Keratinocyte (primary cell): ENCODE measurements around the gene ALK. TPM values are rescaled to one million over a fixed set of nuclear protein-coding genes. Genes with fewer than 3 reads are reported as not detected.

Experiments used
- DNase-seq: peaks from one replicate; pipeline ENCODE4 v3.0.0-alpha.2; 2011; ENCODE audit warnings: low read depth, missing footprints, low spot score
- FAIRE-seq: peaks from 2 replicates; lab custom pipeline; 2011; peaks lifted over from hg19 to GRCh38; lab: Jason Lieb, UNC
- H2AFZ ChIP-seq: 2 replicates; pipeline ENCODE4 v1.6.0; 2012; ENCODE audit warnings: low read length, control low read depth, inconsistent platforms; ENCODE audit not compliant: control insufficient read depth
- H3K27ac ChIP-seq: 2 replicates; pipeline ENCODE4 v1.5.1; 2011; ENCODE audit warnings: low read length; ENCODE audit not compliant: control insufficient read depth, insufficient read depth
- H3K27me3 ChIP-seq: 3 replicates; pipeline ENCODE4 v1.6.0; 2011; ENCODE audit warnings: low read length; ENCODE audit not compliant: control insufficient read depth, insufficient read depth; ENCODE audit errors: extremely low read depth
- H3K36me3 ChIP-seq, 2 experiments: 2 replicates in 1 of 2; 3 replicates in 1 of 2; pipeline ENCODE4 v1.5.1; 2011; ENCODE audit warnings: low read length in 2 of 2, mild to moderate bottlenecking in 1 of 2; ENCODE audit not compliant: control insufficient read depth in 2 of 2, insufficient read depth in 2 of 2; ENCODE audit errors: extremely low read depth in 1 of 2
- H3K4me1 ChIP-seq: 3 replicates; pipeline ENCODE4 v1.5.1; 2011; ENCODE audit warnings: low read length; ENCODE audit not compliant: control insufficient read depth, insufficient read depth; ENCODE audit errors: extremely low read depth
- H3K4me2 ChIP-seq: 3 replicates; pipeline ENCODE4 v1.6.0; 2011; ENCODE audit warnings: low read depth, low read length; ENCODE audit not compliant: control insufficient read depth, insufficient read depth; ENCODE audit errors: extremely low read depth
- H3K4me3 ChIP-seq, 3 experiments: fragments of 200-600 bp in 1 of 3; sonication (generic) in 1 of 3; 2 replicates in 2 of 3; 3 replicates in 1 of 3; pipeline ENCODE4 v1.5.1; 2011 to 2016; ENCODE audit warnings: low read length in 3 of 3, mild to moderate bottlenecking in 3 of 3, control low read depth in 2 of 3, inconsistent platforms in 1 of 3, low read depth in 1 of 3, mixed read lengths in 1 of 3, mixed run types in 1 of 3, moderate library complexity in 1 of 3; ENCODE audit not compliant: control insufficient read depth in 2 of 3, insufficient read depth in 2 of 3; ENCODE audit errors: extremely low read depth in 1 of 3
- H3K79me2 ChIP-seq: 2 replicates; pipeline ENCODE4 v1.6.0; 2012; ENCODE audit warnings: low read length; ENCODE audit not compliant: control insufficient read depth, insufficient read depth
- H3K9ac ChIP-seq: 3 replicates; pipeline ENCODE4 v1.6.0; 2011; ENCODE audit warnings: low read length; ENCODE audit not compliant: control insufficient read depth, insufficient read depth; ENCODE audit errors: extremely low read depth
- H3K9me1 ChIP-seq: 3 replicates; pipeline ENCODE4 v1.6.0; 2011; ENCODE audit warnings: low read length; ENCODE audit not compliant: control insufficient read depth, insufficient read depth; ENCODE audit errors: extremely low read depth
- H3K9me3 ChIP-seq: 2 replicates; pipeline ENCODE4 v1.5.1; 2012; ENCODE audit warnings: low read depth, low read length; ENCODE audit not compliant: control insufficient read depth
- H4K20me1 ChIP-seq: 3 replicates; pipeline ENCODE4 v1.6.0; 2011; ENCODE audit warnings: low read length; ENCODE audit not compliant: control insufficient read depth, insufficient read depth; ENCODE audit errors: extremely low read depth
- EZH2 ChIP-seq: IDR thresholded peaks from one replicate; pipeline ENCODE4 v1.6.1; 2012; ENCODE audit warnings: inconsistent platforms, mild to moderate bottlenecking, low read length, moderate library complexity
- dilution Hi-C: fragments of 300-500 bp; cut with MboI; formaldehyde crosslinking; loops from one replicate; pipeline ENCODE4 v1.7.0; 2020; ENCODE audit warnings: low sequenced_read_pairs; ENCODE audit not compliant: extremely low pct_ligation_motif_present
- polyA plus RNA-seq, 5 experiments: library from polyadenylated mRNA; depleted of rRNA in 3 of 5; stranded (reverse) in 3 of 5; stranded (forward) in 1 of 5; unstranded in 1 of 5; fragments of >200 nt; gene quantifications; 1 replicate in 1 of 5; 2 replicates in 3 of 5; 3 replicates in 1 of 5; pipeline versions ENCODE4 v1.2.1 to v1.2.3, GENCODE V29; 2011 to 2012; ENCODE audit warnings: missing spikeins in 2 of 5, low read depth in 1 of 5, low replicate concordance in 1 of 5
- TF ChIP-seq, protein P1 (sequence below), 3 experiments: IDR thresholded peaks in 1 of 3; conservative IDR thresholded peaks in 1 of 3; optimal IDR thresholded peaks in 1 of 3; 2 replicates in 2 of 3; 3 replicates in 1 of 3; pipeline versions ENCODE3 to v1.5.1; 2011; ENCODE audit warnings: low read length in 3 of 3, mild to moderate bottlenecking in 3 of 3, moderate library complexity in 2 of 3, control low read depth in 1 of 3, inconsistent platforms in 1 of 3; ENCODE audit not compliant: insufficient read depth in 2 of 3; ENCODE audit errors: extremely low read depth in 1 of 3

The ALK gene
- polyA plus RNA-seq, 1 donor (not counting 4 experiments of a cell fraction or from before 2014, with no cell fraction given) = not detected

GRCh38 chr2:29202819-29203495 lies 718.4 kb downstream of the ALK start:
- H3K79me2 ChIP-seq = no peaks in the 10 kb centered on the region
- no peak overlapping the region for H3K9ac ChIP-seq
- TF ChIP-seq, protein P1, sequence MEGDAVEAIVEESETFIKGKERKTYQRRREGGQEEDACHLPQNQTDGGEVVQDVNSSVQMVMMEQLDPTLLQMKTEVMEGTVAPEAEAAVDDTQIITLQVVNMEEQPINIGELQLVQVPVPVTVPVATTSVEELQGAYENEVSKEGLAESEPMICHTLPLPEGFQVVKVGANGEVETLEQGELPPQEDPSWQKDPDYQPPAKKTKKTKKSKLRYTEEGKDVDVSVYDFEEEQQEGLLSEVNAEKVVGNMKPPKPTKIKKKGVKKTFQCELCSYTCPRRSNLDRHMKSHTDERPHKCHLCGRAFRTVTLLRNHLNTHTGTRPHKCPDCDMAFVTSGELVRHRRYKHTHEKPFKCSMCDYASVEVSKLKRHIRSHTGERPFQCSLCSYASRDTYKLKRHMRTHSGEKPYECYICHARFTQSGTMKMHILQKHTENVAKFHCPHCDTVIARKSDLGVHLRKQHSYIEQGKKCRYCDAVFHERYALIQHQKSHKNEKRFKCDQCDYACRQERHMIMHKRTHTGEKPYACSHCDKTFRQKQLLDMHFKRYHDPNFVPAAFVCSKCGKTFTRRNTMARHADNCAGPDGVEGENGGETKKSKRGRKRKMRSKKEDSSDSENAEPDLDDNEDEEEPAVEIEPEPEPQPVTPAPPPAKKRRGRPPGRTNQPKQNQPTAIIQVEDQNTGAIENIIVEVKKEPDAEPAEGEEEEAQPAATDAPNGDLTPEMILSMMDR (optimal IDR thresholded peaks at IDR 0.05 in 1 of 3, IDR thresholded peaks at IDR 0.05 in 1 of 3, conservative IDR thresholded peaks at IDR 0.05 in 1 of 3; ENCODE audit: extremely low read depth in 1 of 3, insufficient read depth in 2 of 3, low read length in 3 of 3) = no peak
- no peak for TF ChIP-seq EZH2
- H2AFZ ChIP-seq = no peak overlapping the region
- peaks cover under 1 to 5% of the 10 kb centered on the region in 2 experiments for H3K36me3 ChIP-seq
- no peak overlapping the region for H3K4me2 ChIP-seq
- no peaks in the 10 kb centered on the region for H3K9me3 ChIP-seq
- H3K27ac ChIP-seq = no peak overlapping the region
- DNase-seq (no peak), FAIRE-seq (no peak)
- H3K4me3 ChIP-seq = no peak overlapping the region
- H4K20me1 ChIP-seq = no peaks in the 10 kb centered on the region
- no peaks in the 10 kb centered on the region for H3K27me3 ChIP-seq
- H3K4me1 ChIP-seq = no peaks in the 10 kb centered on the region
- dilution Hi-C loops = no loop called here
- H3K9me1 ChIP-seq = no peaks in the 10 kb centered on the region

- no peak for TF ChIP-seq EZH2
- TF ChIP-seq, protein P1 (optimal IDR thresholded peaks at IDR 0.05 in 1 of 3, IDR thresholded peaks at IDR 0.05 in 1 of 3, conservative IDR thresholded peaks at IDR 0.05 in 1 of 3; ENCODE audit: extremely low read depth in 1 of 3, insufficient read depth in 2 of 3, low read length in 3 of 3) = no peak
- H3K9me1 ChIP-seq = no peaks in the 10 kb centered on the region
- H3K79me2 ChIP-seq = no peaks in the 10 kb centered on the region
- DNase-seq (no peak), FAIRE-seq (no peak)
- no peak overlapping the region for H3K4me2 ChIP-seq
- H3K4me1 ChIP-seq = no peaks in the 10 kb centered on the region
- H4K20me1 ChIP-seq = no peaks in the 10 kb centered on the region
- no peak overlapping the region for H3K27ac ChIP-seq
- no peak overlapping the region for H3K9ac ChIP-seq
- H3K27me3 ChIP-seq = no peaks in the 10 kb centered on the region
- H3K4me3 ChIP-seq = no peak overlapping the region
- dilution Hi-C loops = no loop called here
- H2AFZ ChIP-seq = no peak overlapping the region
- peaks cover 0 to 7% of the 10 kb centered on the region in 2 experiments for H3K36me3 ChIP-seq
- H3K9me3 ChIP-seq = no peaks in the 10 kb centered on the region
Observed at GRCh38 chr2:29201979-29202378, 719.4 kb downstream of the ALK start.
